PFSK-1 (cell line): ENCODE results near the gene NKAIN2.

ENCODE experiments used
- FOXP2 ChIP-seq: optimal IDR thresholded peaks from 2 replicates; pipeline ENCODE3; 2011; ENCODE audit warnings: borderline replicate concordance, control low read depth, inconsistent platforms; ENCODE audit not compliant: insufficient read depth; ENCODE audit errors: extremely low read length, extremely low read depth
- POLR2AphosphoS5 ChIP-seq: IDR thresholded peaks from 2 replicates; pipeline ENCODE4 v1.6.1; 2012; ENCODE audit warnings: low read depth, mild to moderate bottlenecking, control low read depth, low read length, moderate library complexity
- SIN3A ChIP-seq: IDR thresholded peaks from 2 replicates; pipeline ENCODE4 v1.6.1; 2012; ENCODE audit warnings: mild to moderate bottlenecking, low read length, moderate library complexity, borderline replicate concordance; ENCODE audit not compliant: insufficient read depth
- TAF1 ChIP-seq: IDR thresholded peaks from 2 replicates; pipeline ENCODE4 v1.6.1; 2012; ENCODE audit warnings: low read length, control low read depth, borderline replicate concordance; ENCODE audit not compliant: insufficient read depth
- TF ChIP-seq, protein P1 (sequence below), 2 experiments: IDR thresholded peaks; 2 replicates each; pipeline versions ENCODE4 v1.6.1 to v1.8.0; 2011 to 2012; ENCODE audit warnings: low read depth in 2 of 2, low read length in 2 of 2, control low read depth in 1 of 2, inconsistent platforms in 1 of 2, mild to moderate bottlenecking in 1 of 2, moderate library complexity in 1 of 2; ENCODE audit not compliant: insufficient read depth in 1 of 2

NKAIN2 gene

GRCh38 chr6:124747349-124747748, 943.7 kb downstream of the NKAIN2 start:
- TF ChIP-seq SIN3A (no peak), FOXP2 (no peak), POLR2AphosphoS5 (no peak), TAF1 (no peak)
- TF ChIP-seq, protein P1, sequence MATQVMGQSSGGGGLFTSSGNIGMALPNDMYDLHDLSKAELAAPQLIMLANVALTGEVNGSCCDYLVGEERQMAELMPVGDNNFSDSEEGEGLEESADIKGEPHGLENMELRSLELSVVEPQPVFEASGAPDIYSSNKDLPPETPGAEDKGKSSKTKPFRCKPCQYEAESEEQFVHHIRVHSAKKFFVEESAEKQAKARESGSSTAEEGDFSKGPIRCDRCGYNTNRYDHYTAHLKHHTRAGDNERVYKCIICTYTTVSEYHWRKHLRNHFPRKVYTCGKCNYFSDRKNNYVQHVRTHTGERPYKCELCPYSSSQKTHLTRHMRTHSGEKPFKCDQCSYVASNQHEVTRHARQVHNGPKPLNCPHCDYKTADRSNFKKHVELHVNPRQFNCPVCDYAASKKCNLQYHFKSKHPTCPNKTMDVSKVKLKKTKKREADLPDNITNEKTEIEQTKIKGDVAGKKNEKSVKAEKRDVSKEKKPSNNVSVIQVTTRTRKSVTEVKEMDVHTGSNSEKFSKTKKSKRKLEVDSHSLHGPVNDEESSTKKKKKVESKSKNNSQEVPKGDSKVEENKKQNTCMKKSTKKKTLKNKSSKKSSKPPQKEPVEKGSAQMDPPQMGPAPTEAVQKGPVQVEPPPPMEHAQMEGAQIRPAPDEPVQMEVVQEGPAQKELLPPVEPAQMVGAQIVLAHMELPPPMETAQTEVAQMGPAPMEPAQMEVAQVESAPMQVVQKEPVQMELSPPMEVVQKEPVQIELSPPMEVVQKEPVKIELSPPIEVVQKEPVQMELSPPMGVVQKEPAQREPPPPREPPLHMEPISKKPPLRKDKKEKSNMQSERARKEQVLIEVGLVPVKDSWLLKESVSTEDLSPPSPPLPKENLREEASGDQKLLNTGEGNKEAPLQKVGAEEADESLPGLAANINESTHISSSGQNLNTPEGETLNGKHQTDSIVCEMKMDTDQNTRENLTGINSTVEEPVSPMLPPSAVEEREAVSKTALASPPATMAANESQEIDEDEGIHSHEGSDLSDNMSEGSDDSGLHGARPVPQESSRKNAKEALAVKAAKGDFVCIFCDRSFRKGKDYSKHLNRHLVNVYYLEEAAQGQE (IDR thresholded peaks at IDR 0.05; ENCODE audit: insufficient read depth in 1 of 2, low read depth in 2 of 2, low read length in 2 of 2) = no peak

DNA sequence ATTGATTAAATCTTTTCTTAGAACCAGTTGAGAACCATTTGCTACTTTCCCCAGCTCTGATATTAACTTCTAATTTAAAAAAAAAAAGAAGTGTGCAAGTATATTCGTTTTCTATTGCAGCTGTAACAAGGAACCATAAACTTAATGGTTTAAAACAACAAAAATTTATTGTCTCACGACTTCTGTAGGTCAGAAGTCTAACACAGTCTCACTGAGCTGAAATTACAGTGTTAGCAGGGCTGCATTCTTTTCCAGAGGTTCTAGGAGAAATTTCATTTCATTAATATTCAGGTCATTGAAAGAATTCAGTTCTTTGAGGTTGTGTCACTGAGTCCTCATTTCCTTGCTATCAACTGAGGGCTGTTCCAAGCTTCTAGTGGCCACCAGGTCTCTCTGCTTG, 945.1 kb downstream of the NKAIN2 start:
- TF ChIP-seq SIN3A = no peak
- no peak for TF ChIP-seq TAF1
- TF ChIP-seq, protein P1 (IDR thresholded peaks at IDR 0.05; ENCODE audit: insufficient read depth in 1 of 2, low read depth in 2 of 2, low read length in 2 of 2) = no peak
- TF ChIP-seq POLR2AphosphoS5 = no peak
- no peak for TF ChIP-seq FOXP2

GRCh38 chr6:124753001-124753400, 949.3 kb downstream of the NKAIN2 start:
- TF ChIP-seq FOXP2 (no peak), POLR2AphosphoS5 (no peak), SIN3A (no peak), TAF1 (no peak)
- TF ChIP-seq, protein P1 (IDR thresholded peaks at IDR 0.05; ENCODE audit: insufficient read depth in 1 of 2, low read depth in 2 of 2, low read length in 2 of 2) = no peak

- TF ChIP-seq POLR2AphosphoS5 = no peak
- TF ChIP-seq, protein P1 (IDR thresholded peaks at IDR 0.05; ENCODE audit: insufficient read depth in 1 of 2, low read depth in 2 of 2, low read length in 2 of 2) = no peak
- TF ChIP-seq TAF1 = no peak
- no peak for TF ChIP-seq FOXP2
- no peak for TF ChIP-seq SIN3A
Observed at GRCh38 chr6:124753562-124754105, 950.0 kb downstream of the NKAIN2 start.

- TF ChIP-seq, protein P1 (IDR thresholded peaks at IDR 0.05; ENCODE audit: insufficient read depth in 1 of 2, low read depth in 2 of 2, low read length in 2 of 2) = no peak
- TF ChIP-seq TAF1 = no peak
- TF ChIP-seq POLR2AphosphoS5 = no peak
- TF ChIP-seq FOXP2 = no peak
- TF ChIP-seq SIN3A = no peak
Observed at GRCh38 chr6:124755321-124755720, 951.7 kb downstream of the NKAIN2 start.
